Stimulated activated naive CD4-positive, alpha-beta T cell (primary cell): Measurements from ENCODE around the gene MED25.
"Not testable (repeated sequence)": the region's sequence is repeated elsewhere in the genome, so short reads cannot be mapped to it uniquely, and the experiment has no call there.

Experiments used
- DNase-seq, 6 experiments: peaks; one replicate each; lab custom pipeline; 2025; lab: John Stamatoyannopoulos, UW

MED25 gene

GRCh38 chr19:49816590-49816989 is 1.5 kb upstream of the MED25 start:
- DNase-seq: no peak

DNA sequence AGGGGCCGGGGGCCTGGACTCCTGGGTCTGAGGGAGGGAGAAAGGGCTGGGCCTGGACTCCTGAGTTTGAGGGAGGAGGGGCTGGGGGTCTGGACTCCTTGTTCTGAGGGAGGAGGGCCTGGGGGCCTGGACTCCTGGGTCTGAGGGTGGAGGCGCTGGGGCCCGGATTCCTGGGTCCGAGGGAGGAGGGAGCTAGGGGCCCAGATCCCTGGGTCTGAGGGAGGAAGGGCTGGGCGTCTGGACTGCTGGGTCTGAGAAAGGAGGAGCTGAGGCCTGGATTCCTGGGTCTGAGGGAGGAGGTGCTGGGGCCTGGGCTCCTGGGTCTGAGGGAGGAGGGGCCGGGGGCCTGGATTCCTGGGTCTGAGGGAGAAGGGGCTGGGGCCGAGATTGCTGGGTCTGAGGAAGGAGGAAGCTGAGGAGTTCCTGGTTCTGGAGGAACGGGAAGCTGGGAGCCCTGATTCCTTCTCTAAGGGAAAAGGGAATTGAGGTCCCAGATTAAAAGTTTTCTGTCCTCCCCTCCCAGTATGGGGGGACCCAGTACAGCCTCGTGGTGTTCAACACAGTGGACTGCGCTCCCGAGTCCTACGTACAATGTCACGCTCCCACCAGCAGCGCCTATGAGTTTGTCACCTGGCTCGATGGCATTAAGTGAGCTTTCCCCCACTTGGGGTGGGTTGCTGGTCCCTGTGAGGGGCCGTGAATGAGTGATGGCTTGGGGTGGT is 721 bp downstream of the MED25 start:
- no peak for DNase-seq

GRCh38 chr19:49819452-49820115 is 1.5 kb downstream of the MED25 start:
- not testable (repeated sequence) for DNase-seq

DNA sequence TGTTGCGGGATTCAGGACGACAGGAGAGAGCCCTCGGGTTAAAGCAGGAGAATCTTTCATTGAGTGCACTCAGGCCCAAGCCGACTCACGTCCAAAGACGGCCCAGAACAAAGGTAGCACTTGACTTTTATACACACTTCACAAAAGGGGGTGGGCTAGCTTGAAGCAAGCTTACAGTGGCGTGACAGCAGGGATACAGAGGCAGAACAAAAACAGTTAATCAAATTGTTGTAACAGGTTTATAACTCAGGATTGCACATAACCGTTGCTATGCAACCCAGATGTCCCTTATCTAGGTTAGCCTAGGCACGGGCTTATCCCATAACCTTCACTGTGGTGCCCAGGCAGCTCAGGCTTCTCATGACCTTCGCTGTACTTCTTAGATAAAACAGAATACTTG is 2.0 kb downstream of the MED25 start:
- no peak for DNase-seq

- DNase-seq: no peak
Measured at GRCh38 chr19:49823472-49823871, 5.4 kb downstream of the MED25 start.

GRCh38 chr19:49824662-49825061 is 6.6 kb downstream of the MED25 start:
- no peak for DNase-seq

- no peak for DNase-seq
Measured at GRCh38 chr19:49827034-49827433, 8.9 kb downstream of the MED25 start.

- DNase-seq: no peak
Measured at GRCh38 chr19:49829200-49829599, 11.1 kb downstream of the MED25 start.

DNA sequence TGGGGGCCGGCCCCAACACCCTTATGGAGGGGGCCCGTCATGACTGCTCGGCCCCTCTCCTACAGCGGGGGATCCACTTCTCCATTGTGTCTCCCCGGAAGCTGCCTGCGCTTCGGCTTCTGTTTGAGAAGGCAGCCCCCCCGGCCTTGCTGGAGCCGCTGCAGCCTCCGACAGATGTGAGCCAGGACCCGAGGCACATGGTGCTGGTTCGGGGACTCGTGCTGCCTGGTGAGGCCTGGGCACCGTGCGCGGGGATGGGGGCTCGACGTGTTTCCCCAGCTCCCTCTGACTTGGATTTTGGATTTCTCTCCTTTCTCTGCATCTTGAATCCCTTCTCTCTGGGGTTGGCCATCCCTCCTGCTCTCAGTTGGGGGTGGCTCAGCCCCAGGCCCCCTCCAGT is 11.6 kb downstream of the MED25 start:
- no peak for DNase-seq

- no peak for DNase-seq
Measured at GRCh38 chr19:49830766-49831165, 12.7 kb downstream of the MED25 start.

DNA sequence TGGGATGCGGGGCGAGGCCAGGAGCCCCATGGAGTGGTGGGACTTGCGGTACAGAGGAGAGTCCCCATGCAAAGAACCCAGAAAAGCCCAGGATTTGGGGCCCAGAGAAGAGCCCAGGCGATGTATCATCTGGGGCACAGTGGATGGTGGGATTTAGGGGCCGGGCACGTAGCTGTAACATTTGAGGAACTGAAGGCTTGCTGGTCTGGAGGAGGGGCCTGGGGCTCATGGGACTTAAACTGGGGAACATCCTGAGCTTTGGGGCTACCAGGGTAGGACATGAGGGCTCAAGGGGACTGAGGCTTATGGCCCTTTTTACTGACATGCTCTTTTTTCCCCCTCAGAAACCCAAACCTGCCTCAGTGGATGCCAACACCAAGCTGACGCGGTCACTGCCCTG is 13.5 kb downstream of the MED25 start:
- DNase-seq: no peak

DNA sequence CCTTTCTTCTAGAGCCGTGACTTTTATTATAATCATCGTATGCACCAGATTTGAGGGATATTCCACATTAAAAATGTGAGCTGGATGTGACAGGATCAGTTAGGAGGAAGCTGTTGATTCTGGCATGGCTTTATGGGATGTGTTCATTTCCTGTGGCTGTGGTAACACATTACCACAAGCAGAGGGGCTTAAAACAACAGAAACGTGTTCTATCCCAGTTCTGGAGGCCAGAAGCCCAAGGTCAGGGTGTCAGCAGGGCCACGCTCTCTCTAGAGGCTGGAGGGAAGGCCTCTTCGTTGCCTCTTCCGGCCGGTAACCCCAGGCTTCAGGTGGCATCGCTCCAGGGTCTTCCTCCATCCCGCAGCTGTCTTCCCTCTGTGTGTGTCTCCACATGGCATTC is 14.5 kb downstream of the MED25 start:
- no peak for DNase-seq

DNA sequence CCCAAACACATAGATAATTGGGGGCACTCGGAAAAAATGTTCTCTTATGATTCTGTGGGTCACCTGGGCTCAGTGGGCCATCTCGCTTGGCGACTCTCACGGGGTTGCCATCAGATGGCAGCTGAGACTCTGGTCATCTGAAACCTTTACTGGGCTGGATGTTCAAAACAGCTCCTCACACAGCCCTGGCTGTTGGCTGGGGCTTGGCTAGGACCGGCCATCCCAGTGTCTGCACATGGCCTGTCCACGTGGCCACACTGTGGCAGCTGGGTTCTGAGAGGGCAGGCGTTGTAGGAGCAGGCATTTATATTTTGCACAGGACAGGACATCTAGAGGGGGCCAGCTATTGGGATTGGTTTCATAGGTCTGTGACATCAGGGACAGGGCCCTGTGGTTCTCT is 15.5 kb downstream of the MED25 start:
- no peak for DNase-seq

DNA sequence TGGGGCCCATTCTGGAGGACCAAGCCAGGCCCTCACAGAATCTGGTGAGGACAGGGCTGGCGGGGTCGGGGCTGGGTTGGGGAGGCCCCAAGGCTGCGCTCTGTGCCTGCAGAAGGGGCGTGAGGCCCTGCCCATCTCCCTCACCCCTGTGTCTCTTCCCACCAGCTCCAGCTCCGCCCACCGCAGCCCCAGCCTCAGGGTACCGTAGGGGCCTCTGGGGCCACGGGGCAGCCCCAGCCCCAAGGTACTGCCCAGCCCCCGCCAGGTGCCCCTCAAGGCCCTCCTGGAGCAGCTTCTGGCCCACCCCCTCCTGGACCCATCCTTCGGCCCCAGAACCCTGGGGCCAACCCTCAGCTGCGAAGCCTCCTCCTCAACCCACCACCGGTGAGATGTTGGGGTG is 17.5 kb downstream of the MED25 start:
- no peak for DNase-seq

DNA sequence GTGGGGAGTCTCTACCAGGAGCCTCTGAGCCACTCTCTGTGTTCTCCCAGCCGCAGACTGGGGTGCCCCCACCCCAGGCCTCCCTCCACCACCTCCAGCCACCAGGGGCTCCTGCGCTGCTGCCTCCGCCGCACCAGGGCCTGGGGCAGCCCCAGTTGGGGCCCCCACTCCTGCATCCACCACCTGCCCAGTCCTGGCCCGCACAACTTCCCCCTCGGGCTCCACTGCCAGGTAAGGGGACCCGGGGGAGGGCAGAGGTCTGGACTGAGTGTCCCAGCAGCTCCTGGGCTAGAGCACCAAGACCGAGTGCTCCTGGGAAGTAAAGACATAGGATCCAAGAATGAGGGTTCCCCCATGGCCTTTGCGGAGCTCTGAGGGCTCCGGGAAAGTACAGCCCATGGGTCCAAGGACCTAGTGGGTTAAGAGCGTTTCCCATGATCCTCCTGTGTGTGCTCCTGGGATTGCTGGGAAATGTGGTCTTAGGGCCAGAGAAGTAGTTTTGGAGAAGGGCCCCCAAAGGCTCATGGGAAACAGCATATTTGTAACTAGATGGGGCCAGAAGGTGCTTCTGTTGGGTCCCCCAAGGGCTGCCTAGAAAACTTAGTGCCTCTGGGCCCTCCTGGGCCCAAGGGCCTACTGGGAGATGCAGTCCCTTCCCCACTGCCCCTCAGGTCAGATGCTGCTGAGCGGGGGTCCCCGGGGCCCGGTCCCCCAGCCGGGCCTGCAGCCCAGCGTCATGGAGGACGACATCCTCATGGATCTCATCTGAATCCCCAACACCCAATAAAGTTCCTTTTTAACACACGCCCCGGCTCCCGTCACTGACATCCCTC is 18.3 kb downstream of the MED25 start:
- DNase-seq: no peak

- DNase-seq: no peak
Measured at GRCh38 chr19:49837009-49837310, 18.9 kb downstream of the MED25 start.

GRCh38 chr19:49837425-49837824 is 19.3 kb downstream of the MED25 start:
- DNase-seq: no peak

GRCh38 chr19:49838885-49839588 is 20.9 kb downstream of the MED25 start:
- DNase-seq: no peak

DNA sequence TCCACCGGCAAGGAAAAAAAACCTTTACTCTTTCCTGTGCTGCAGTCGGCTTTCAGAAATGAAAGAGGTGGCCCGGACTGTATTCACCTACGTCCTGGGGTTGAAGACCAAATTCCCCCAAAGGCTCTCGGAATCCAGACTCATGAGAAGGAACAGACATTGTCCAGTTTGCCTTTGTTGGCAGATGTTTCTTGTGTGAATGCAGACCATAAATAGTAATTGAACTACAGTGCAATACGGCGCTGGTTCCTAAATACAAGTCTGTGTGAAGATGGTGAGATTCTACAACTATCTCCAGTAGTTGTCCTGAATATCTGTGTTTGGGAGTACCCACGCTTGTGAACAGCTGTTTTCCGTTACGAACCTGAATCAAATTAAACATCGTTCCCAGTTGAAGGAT is 21.6 kb downstream of the MED25 start:
- DNase-seq: no peak

GRCh38 chr19:49840321-49840720 is 22.2 kb downstream of the MED25 start:
- DNase-seq: no peak

DNA sequence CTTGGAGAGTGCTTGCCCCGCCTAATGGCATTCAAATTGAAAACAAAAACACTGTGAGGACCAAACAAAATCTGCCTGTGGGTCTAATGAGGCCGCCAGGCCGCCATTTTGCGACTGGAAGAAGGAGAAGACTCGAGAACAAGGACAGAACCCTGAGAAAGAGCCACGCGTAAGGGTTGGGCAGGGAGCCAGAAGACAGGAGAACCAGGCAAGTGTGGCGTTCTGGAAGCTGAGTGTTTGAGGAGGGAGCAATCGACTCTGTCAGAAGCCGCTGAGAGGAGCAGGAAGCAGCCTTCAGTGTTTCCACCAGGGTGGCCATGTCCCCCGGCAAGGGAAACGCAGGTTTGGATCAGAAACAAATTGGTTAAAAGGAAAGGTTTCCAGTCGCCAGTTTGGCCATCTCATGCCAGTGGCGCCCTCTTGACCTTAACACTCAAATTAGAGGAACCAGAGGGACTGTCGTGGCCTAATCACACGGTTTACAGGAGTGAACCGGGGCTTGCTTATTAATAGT is 22.7 kb downstream of the MED25 start:
- no peak for DNase-seq

DNA sequence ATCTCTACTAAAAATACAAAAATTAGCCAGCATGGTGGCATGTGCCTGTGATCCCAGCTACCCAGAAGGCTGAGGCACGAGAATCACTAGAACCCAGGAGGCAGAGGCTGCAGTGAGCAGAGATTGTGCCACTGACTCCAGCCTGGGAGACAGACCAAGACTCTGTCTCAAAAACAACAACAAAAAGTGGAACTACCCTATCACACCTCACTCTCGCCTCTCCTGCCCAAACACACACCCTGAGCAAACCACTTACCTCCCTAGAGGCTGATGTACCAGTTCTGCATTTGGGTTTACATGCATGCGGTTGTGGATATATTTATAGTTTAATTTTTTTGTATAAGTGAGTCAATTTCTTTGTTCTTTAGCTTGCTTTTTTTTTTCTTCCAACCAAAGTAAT is 25.2 kb downstream of the MED25 start:
- DNase-seq: no peak
